Activated CD8-positive, alpha-beta memory T cell treated with anti-CD3 and anti-CD28 coated beads for 4 hours (primary cell): ENCODE data around the gene EPHB2.
"Not testable (repeated sequence)": the region's sequence is repeated elsewhere in the genome, so short reads cannot be mapped to it uniquely, and the experiment has no call there.

Experiments used
- DNase-seq, 2 donors: peaks; one replicate each; pipeline ENCODE4 v3.0.0-alpha.2; 2020; ENCODE audit warnings: low read depth in 2 of 2

EPHB2 gene

DNA sequence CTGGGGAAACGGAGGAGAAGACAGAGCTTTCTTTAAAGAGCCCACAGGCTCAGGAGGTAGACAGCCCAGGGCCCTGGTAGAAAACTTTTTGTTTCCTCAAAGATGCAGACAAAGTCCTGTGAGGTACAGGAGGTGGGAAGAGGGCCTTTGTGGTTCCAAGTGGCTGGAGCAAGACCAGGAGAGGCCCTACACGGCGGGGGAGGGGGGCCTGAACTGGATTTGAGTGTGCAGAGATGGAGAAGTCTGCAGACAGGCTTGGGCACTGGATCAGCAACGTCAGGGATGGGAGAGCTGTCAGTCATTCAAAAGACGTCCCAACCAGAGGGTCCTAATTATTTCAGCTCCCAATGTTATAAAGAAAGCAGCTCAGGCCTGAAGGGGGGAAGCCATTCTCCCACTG is 126.2 kb downstream of the EPHB2 start:
- no peak for DNase-seq

- DNase-seq: no peak
Measured at GRCh38 chr1:22837332-22837731, 126.7 kb downstream of the EPHB2 start.

DNA sequence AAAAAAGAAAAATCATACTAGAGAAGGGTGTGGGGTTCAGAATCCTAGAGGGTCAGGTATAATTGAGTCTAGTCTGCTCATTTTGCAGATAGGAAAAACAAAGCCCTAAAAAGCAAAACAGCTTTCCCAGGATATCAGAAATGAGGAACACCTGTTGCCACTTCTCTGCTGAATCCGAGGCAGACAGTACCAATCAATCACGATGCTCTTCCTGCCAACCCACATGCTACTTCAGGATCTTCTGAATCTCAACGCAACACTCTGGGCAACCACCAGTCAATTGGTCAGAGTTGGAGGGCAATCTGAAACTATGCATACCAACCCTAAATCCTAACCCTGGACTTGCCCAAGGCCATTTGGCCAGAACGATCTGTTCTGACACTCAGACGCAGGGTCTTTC is 128.3 kb downstream of the EPHB2 start:
- no peak for DNase-seq

DNA sequence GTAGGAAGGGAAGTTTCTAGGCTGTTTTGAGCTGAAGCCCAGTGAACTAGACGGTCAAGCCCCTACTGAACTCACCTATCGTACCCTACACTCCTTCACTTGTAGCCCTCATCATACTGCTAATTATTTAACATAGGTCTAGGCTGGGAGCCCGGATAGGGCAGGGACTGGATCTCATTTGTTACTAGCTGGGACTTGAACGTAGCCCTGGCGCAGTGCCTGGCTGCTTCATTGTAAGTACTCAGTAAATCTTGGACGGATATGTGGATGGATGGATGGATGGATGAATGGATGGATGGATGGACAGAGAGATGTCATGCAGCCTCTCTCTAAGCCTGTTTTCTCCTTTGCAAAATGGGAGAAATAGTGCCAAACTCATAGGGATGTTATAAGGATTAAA is 129.2 kb downstream of the EPHB2 start:
- DNase-seq: no peak

DNA sequence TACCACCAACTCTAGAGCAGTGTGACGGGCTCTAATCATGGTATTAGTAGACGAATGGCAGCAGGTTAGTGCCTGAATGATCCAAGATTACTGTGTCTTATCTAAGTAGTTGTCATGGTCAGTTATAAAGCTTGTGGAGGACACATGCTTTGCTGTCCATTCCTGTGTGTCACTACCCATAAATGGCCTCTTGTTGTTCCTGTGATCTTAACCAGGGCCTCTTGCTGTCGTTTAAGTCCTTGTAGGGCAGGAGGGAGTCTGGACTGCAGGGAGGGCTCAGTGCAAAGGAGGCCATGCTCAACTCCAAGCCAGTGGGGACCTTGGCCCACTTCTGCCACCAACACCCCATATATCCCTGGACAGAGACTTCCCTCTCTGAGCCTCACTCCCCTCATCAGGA is 130.5 kb downstream of the EPHB2 start:
- no peak for DNase-seq

GRCh38 chr1:22841860-22842281 is 131.2 kb downstream of the EPHB2 start:
- no peak for DNase-seq

- DNase-seq: not testable (repeated sequence)
Measured at GRCh38 chr1:22843441-22844183, 133.0 kb downstream of the EPHB2 start.

GRCh38 chr1:22844621-22845020 is 134.0 kb downstream of the EPHB2 start:
- DNase-seq: no peak

DNA sequence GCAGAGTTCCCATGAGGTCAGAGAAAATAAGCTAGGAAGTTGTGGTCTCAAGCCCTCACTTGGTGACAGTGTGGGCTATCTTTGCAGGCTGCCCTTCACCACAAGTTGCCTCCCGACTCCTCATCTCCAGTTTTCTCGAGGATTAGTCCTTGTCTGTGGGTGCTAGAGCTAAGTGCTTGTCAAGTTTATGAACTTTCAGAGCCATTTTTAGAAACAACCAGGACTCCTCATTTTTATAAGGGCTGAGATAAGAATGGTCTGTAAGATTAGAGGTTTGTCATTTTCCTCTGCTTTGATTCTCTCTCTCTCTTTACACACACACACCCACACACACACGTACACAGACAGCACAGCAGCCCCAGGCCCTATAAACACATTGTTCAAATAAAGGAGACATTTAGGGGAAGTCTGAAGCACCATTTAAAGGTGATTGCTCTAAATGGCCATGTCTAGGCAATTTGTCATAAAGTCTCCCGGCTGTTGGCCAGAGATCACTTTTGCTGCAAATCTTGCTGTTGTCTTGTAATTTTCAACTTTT is 134.8 kb downstream of the EPHB2 start:
- no peak for DNase-seq

DNA sequence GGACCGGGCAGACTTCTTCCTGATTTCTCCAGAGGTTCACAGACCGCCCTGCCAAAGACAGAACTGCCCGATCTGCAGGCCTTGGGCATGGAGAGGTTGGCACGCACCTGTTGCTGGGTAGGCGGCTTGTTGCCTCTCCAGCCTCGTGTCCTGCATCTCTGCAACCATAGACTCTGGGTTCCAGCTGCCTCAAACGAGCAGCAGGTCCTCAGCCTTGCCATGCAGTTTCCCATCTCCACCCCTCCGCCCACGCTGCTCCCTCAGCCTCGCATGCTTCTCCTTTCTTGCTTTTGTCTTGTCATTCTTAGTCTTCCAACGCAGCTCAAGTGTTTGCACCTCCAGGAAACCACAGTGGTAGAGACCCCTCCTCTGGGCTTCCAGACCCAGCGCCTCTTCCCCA is 135.8 kb downstream of the EPHB2 start:
- no peak for DNase-seq

- DNase-seq: no peak
Measured at GRCh38 chr1:22847249-22847648, 136.6 kb downstream of the EPHB2 start.

GRCh38 chr1:22847709-22848108 is 137.1 kb downstream of the EPHB2 start:
- no peak for DNase-seq

GRCh38 chr1:22848405-22848804 is 137.8 kb downstream of the EPHB2 start:
- no peak for DNase-seq

DNA sequence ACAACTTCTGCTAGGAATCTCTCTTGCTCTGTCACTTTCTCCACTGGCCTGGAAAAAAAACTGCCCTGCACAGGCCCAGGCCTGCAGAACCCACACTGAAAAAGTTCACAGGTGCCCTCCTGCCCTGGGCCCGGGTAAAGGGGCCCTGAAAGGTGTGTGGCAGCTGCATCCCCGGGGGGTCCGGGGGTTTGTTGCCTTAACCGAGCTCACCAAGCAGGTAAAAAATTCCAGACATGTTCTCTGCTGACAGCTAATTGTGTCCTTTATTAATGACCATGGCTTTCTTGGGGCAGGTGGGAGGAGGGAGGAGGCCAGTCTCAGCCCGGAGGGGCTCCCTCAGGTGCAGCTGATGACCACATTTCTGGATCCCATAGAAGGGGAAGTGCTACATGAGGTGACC is 139.1 kb downstream of the EPHB2 start:
- DNase-seq: no peak

GRCh38 chr1:22850281-22850680 is 139.6 kb downstream of the EPHB2 start:
- no peak for DNase-seq

DNA sequence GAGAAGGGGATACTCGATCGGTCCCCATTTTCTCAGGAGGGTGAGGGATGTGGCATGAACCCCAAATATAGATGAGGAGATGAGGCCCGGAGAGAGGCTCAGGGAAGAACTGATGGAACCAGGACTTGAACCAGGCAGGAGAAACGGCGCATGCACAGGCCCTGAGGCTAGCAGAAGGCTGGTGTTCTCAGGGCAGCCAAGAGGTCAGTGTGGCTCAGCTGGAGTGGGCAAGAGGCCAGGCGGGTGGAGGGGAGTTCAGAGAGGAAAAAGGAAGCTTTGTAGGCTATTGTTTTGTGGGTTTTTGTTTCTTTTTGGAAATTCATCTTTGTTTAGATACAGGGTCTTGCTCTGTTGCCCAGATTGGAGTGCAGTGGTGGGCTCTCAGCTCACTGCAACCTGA is 140.0 kb downstream of the EPHB2 start:
- DNase-seq: no peak

DNA sequence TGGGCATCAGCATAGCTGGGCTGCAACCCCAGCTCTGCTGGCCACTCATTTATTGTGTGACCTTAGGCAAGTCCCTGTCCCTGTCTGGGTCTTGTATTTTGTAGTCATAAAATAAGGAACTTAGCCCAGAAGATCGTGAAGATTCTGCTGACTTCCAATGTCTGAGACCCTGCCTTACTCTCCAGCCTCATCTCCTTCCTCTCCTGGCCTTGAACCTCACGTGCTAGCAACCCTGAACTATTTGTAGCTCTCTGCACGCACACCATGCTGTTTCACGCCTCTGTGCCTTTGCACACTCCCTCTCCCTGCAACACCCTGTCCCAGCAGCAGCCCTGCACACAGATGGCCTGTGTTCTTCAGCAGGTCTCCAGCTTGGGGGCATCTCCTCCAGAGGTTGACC is 140.9 kb downstream of the EPHB2 start:
- DNase-seq: no peak

GRCh38 chr1:22852144-22852655 is 141.6 kb downstream of the EPHB2 start:
- DNase-seq: no peak

- DNase-seq: no peak
Measured at GRCh38 chr1:22853651-22854185, 143.1 kb downstream of the EPHB2 start.

GRCh38 chr1:22854688-22855565 is 144.3 kb downstream of the EPHB2 start:
- no peak for DNase-seq

- no peak for DNase-seq
Measured at GRCh38 chr1:22855668-22856606, 145.3 kb downstream of the EPHB2 start.
